ENCODE results near the gene STXBP5L.

Gene STXBP5L

GRCh38 chr3:121295452-121295851 is 387.4 kb downstream of the STXBP5L start:
- no peaks in the 10 kb centered on the region for H4K20me1 ChIP-seq (ENCODE audit: insufficient read depth, low read length)
- TF ChIP-seq EZH2phosphoT487 (IDR thresholded peaks at IDR 0.05; ENCODE audit: low read length) (no peak), CTCF (IDR thresholded peaks at IDR 0.05; ENCODE audit: low read length) (no peak), EZH2 (optimal IDR thresholded peaks at IDR 0.05; ENCODE audit: low read depth, low read length) (no peak)
- no peak overlapping the region for H3K4me3 ChIP-seq (ENCODE audit: low read length)
- H3F3A ChIP-seq (ENCODE audit: insufficient read depth, low read length): no peaks in the 10 kb centered on the region
- H3K4me2 ChIP-seq (ENCODE audit: low read depth, low read length): no peak overlapping the region
- H3K9ac ChIP-seq (ENCODE audit: low read length): no peak overlapping the region
- H3K36me3 ChIP-seq (replicated peaks; ENCODE audit: insufficient read depth, low read length): no peaks in the 10 kb centered on the region
- DNase-seq: no peak
- H2AFZ ChIP-seq (ENCODE audit: low read length): no peak overlapping the region
- no peaks in the 10 kb centered on the region for H3K9me2 ChIP-seq (replicated peaks; ENCODE audit: insufficient read depth, low read length)
- H3K27me3 ChIP-seq (replicated peaks; ENCODE audit: insufficient read depth, low read length): no peaks in the 10 kb centered on the region
- no peak overlapping the region for H3K27ac ChIP-seq (ENCODE audit: low read length)
- H3K9me3 ChIP-seq (replicated peaks; ENCODE audit: insufficient read depth, low read length): no peaks in the 10 kb centered on the region
- H3K4me1 ChIP-seq (ENCODE audit: low read length): no peaks in the 10 kb centered on the region
- H3K79me2 ChIP-seq (ENCODE audit: low read length): no peaks in the 10 kb centered on the region

DNA sequence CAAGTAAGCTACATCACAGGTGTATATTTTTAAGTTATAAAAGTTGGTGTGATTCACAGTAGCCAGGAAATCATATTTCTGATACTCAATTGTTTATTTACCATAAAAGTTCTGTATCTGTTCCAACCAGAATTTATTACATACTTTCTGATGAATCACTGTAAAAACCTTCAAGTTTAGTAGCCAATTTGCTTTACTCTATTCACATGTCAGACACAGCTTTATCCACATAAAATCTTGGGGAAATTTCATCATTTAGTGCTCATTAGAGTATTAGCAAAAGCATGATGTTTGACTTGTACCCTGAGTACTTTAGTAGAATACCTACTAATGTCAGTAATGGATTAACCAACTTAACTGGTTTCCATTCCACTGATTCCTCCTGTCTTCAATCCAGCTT is 388.0 kb downstream of the STXBP5L start:
- DNase-seq: no peak
- Histone ChIP-seq H3F3A (ENCODE audit: insufficient read depth, low read length) (no peaks in the 10 kb centered on the region), H3K27me3 (replicated peaks; ENCODE audit: insufficient read depth, low read length) (no peaks in the 10 kb centered on the region), H3K9ac (ENCODE audit: low read length) (no peak overlapping the region), H3K4me1 (ENCODE audit: low read length) (no peaks in the 10 kb centered on the region), H2AFZ (ENCODE audit: low read length) (no peak overlapping the region), H4K20me1 (ENCODE audit: insufficient read depth, low read length) (no peaks in the 10 kb centered on the region), H3K9me2 (replicated peaks; ENCODE audit: insufficient read depth, low read length) (no peaks in the 10 kb centered on the region), H3K27ac (ENCODE audit: low read length) (no peak overlapping the region), H3K79me2 (ENCODE audit: low read length) (no peaks in the 10 kb centered on the region), H3K36me3 (replicated peaks; ENCODE audit: insufficient read depth, low read length) (no peaks in the 10 kb centered on the region), H3K4me3 (ENCODE audit: low read length) (no peak overlapping the region), H3K4me2 (ENCODE audit: low read depth, low read length) (no peak overlapping the region), H3K9me3 (replicated peaks; ENCODE audit: insufficient read depth, low read length) (no peaks in the 10 kb centered on the region)
- TF ChIP-seq CTCF (IDR thresholded peaks at IDR 0.05; ENCODE audit: low read length) (no peak), EZH2 (optimal IDR thresholded peaks at IDR 0.05; ENCODE audit: low read depth, low read length) (no peak), EZH2phosphoT487 (IDR thresholded peaks at IDR 0.05; ENCODE audit: low read length) (no peak)

GRCh38 chr3:121324320-121324719 is 416.3 kb downstream of the STXBP5L start:
- no peaks in the 10 kb centered on the region for H3K9me3 ChIP-seq (replicated peaks; ENCODE audit: insufficient read depth, low read length)
- no peak overlapping the region for H3K27ac ChIP-seq (ENCODE audit: low read length)
- no peak overlapping the region for H3K4me3 ChIP-seq (ENCODE audit: low read length)
- H3K9ac ChIP-seq (ENCODE audit: low read length): no peak overlapping the region
- no peak for TF ChIP-seq EZH2phosphoT487 (IDR thresholded peaks at IDR 0.05; ENCODE audit: low read length)
- no peak for TF ChIP-seq EZH2 (optimal IDR thresholded peaks at IDR 0.05; ENCODE audit: low read depth, low read length)
- TF ChIP-seq CTCF (IDR thresholded peaks at IDR 0.05; ENCODE audit: low read length): no peak
- no peaks in the 10 kb centered on the region for H3K27me3 ChIP-seq (replicated peaks; ENCODE audit: insufficient read depth, low read length)
- H3K36me3 ChIP-seq (replicated peaks; ENCODE audit: insufficient read depth, low read length): no peaks in the 10 kb centered on the region
- DNase-seq: no peak
- no peak overlapping the region for H2AFZ ChIP-seq (ENCODE audit: low read length)
- H3K4me2 ChIP-seq (ENCODE audit: low read depth, low read length): no peak overlapping the region
- no peaks in the 10 kb centered on the region for H3K79me2 ChIP-seq (ENCODE audit: low read length)
- no peaks in the 10 kb centered on the region for H3K4me1 ChIP-seq (ENCODE audit: low read length)
- H3K9me2 ChIP-seq (replicated peaks; ENCODE audit: insufficient read depth, low read length): no peaks in the 10 kb centered on the region
- H4K20me1 ChIP-seq (ENCODE audit: insufficient read depth, low read length): no peaks in the 10 kb centered on the region
- H3F3A ChIP-seq (ENCODE audit: insufficient read depth, low read length): no peaks in the 10 kb centered on the region

All from MM.1S (cell line).